Endothelial cell of umbilical vein (primary cell): ENCODE measurements around the gene RAB17. TPM values are rescaled to one million over a fixed set of nuclear protein-coding genes. Genes with fewer than 3 reads are reported as not detected.

Source experiments
- BruUV-seq: library from RNA; stranded (reverse); fragments of 400-500 nt; replicated peaks from 2 replicates; lab custom pipeline; 2021; lab: Mats Ljungman, UMichigan
- CTCF ChIA-PET: fragments of 300-600, 350-600 bp; sonication (Branson Sonifier 250); formaldehyde crosslinking; loops from one replicate; lab custom pipeline; 2021; ENCODE audit warnings: antibody characterized with exemption, inconsistent platforms; lab: Charles Lee
- POLR2A ChIA-PET: fragments of 300-600, 350-600 bp; sonication (Branson Sonifier 250); formaldehyde crosslinking; loops from one replicate; lab custom pipeline; 2021; ENCODE audit warnings: antibody characterized with exemption, inconsistent platforms; lab: Charles Lee
- DNase-seq: peaks from one replicate; pipeline ENCODE4 v3.0.0-alpha.2; 2011; ENCODE audit warnings: low read depth, low spot score
- FAIRE-seq: peaks from 2 replicates; lab custom pipeline; 2011; peaks lifted over from hg19 to GRCh38; lab: Jason Lieb, UNC
- H2AFZ ChIP-seq: 2 replicates; pipeline ENCODE4 v1.6.0; 2012; ENCODE audit warnings: low read depth, low read length, control low read depth, inconsistent platforms
- H3K27ac ChIP-seq: 2 replicates; pipeline ENCODE4 v1.5.1; 2011; ENCODE audit warnings: low read depth, mild to moderate bottlenecking, control low read depth, low read length, moderate library complexity; ENCODE audit not compliant: insufficient read depth
- H3K27me3 ChIP-seq, 2 experiments: 2 replicates each; pipeline versions ENCODE4 v1.6.0 to v1.6.1; 2011; ENCODE audit warnings: low read length in 2 of 2, mixed read lengths in 1 of 2; ENCODE audit not compliant: control insufficient read depth in 2 of 2, insufficient read depth in 2 of 2
- H3K36me3 ChIP-seq, 2 experiments: 2 replicates in 1 of 2; 3 replicates in 1 of 2; pipeline ENCODE4 v1.5.1; 2011; ENCODE audit warnings: low read length in 2 of 2, mild to moderate bottlenecking in 1 of 2, moderate library complexity in 1 of 2; ENCODE audit not compliant: control insufficient read depth in 2 of 2, insufficient read depth in 2 of 2; ENCODE audit errors: extremely low read depth in 1 of 2
- H3K4me1 ChIP-seq: 3 replicates; pipeline ENCODE4 v1.5.1; 2011; ENCODE audit warnings: mild to moderate bottlenecking, low read length; ENCODE audit not compliant: control insufficient read depth, insufficient read depth; ENCODE audit errors: extremely low read depth
- H3K4me2 ChIP-seq: 2 replicates; pipeline ENCODE4 v1.6.1; 2011; ENCODE audit warnings: low read length, control low read depth, mixed read lengths; ENCODE audit not compliant: insufficient read depth
- H3K4me3 ChIP-seq, 3 experiments: fragments of 200-600 bp in 1 of 3; sonication (generic), shearing (Covaris generic) in 1 of 3; replicated peaks in 1 of 3; 2 replicates each; pipeline ENCODE4 v1.5.1; 2011 to 2016; ENCODE audit warnings: control low read depth in 3 of 3, low read length in 3 of 3, mild to moderate bottlenecking in 2 of 3, inconsistent platforms in 1 of 3, low read depth in 1 of 3, moderate library complexity in 1 of 3; ENCODE audit not compliant: insufficient read depth in 1 of 3
- H3K79me2 ChIP-seq: 2 replicates; pipeline ENCODE4 v1.6.0; 2012; ENCODE audit warnings: low read length, inconsistent platforms; ENCODE audit not compliant: control insufficient read depth, insufficient read depth
- H3K9ac ChIP-seq: replicated peaks from 2 replicates; pipeline ENCODE3; 2011; ENCODE audit warnings: low read length, control low read depth; ENCODE audit not compliant: insufficient read depth; ENCODE audit errors: extremely low read depth
- H3K9me1 ChIP-seq: replicated peaks from 3 replicates; pipeline ENCODE4 v1.6.0; 2011; ENCODE audit warnings: mild to moderate bottlenecking, low read length; ENCODE audit not compliant: control insufficient read depth, insufficient read depth; ENCODE audit errors: extremely low read depth
- H3K9me3 ChIP-seq: replicated peaks from 2 replicates; pipeline ENCODE4 v1.5.1; 2012; ENCODE audit warnings: low read length, inconsistent platforms; ENCODE audit not compliant: control insufficient read depth, insufficient read depth
- H4K20me1 ChIP-seq: replicated peaks from 2 replicates; pipeline ENCODE3; 2011; ENCODE audit warnings: mild to moderate bottlenecking, low read length; ENCODE audit not compliant: control insufficient read depth, insufficient read depth; ENCODE audit errors: extremely low read depth
- CTCF ChIP-seq, 2 donors: IDR thresholded peaks; 1 replicate in 1 of 2; 2 replicates in 1 of 2; pipeline ENCODE4 v1.5.1; 2011; ENCODE audit warnings: low read length in 2 of 2, mild to moderate bottlenecking in 2 of 2, moderate library complexity in 2 of 2, control low read depth in 1 of 2, inconsistent platforms in 1 of 2, low read depth in 1 of 2; ENCODE audit not compliant: insufficient read depth in 1 of 2; ENCODE audit errors: extremely low read depth in 1 of 2
- EZH2 ChIP-seq: IDR thresholded peaks from 2 replicates; pipeline ENCODE4 v1.6.1; 2012; ENCODE audit warnings: borderline replicate concordance, low read depth, mild to moderate bottlenecking, moderate library complexity, low read length, inconsistent platforms; ENCODE audit not compliant: severe bottlenecking
- FOS ChIP-seq: IDR thresholded peaks from 2 replicates; pipeline ENCODE4 v1.6.1; 2011; ENCODE audit warnings: mild to moderate bottlenecking, low read length, moderate library complexity, borderline replicate concordance; ENCODE audit not compliant: insufficient read depth
- GATA2 ChIP-seq: IDR thresholded peaks from 2 replicates; pipeline ENCODE4 v1.7.0; 2011; ENCODE audit warnings: low read depth, mild to moderate bottlenecking, moderate library complexity, mixed read lengths, low read length; ENCODE audit not compliant: insufficient read length, insufficient read depth
- JUN ChIP-seq: IDR thresholded peaks from 2 replicates; pipeline ENCODE4 v1.6.1; 2011; ENCODE audit warnings: borderline replicate concordance, low read depth; ENCODE audit not compliant: insufficient read length, insufficient read depth
- MYC ChIP-seq: IDR thresholded peaks from one replicate; pipeline ENCODE4 v1.6.1; 2011; ENCODE audit warnings: mild to moderate bottlenecking, low read depth, low read length
- POLR2A ChIP-seq: IDR thresholded peaks from 2 replicates; pipeline ENCODE4 v1.6.1; 2012; ENCODE audit warnings: low read depth, mild to moderate bottlenecking, control low read depth, low read length
- POLR2AphosphoS5 ChIP-seq: IDR thresholded peaks from 2 replicates; pipeline ENCODE4 v1.6.1; 2012; ENCODE audit warnings: low read depth, mild to moderate bottlenecking, control low read depth, low read length, moderate library complexity; ENCODE audit not compliant: insufficient read depth
- dilution Hi-C: fragments of 300-500 bp; cut with MboI; formaldehyde crosslinking; loops from one replicate; pipeline ENCODE4 v1.15.0; 2019; ENCODE audit warnings: low sequenced_read_pairs; ENCODE audit not compliant: extremely low pct_ligation_motif_present
- intact Hi-C: fragments of 100-400 bp; cut with micrococcal nuclease; formaldehyde crosslinking; loops from one replicate; pipeline ENCODE4 v1.10.0; 2022
- polyA plus RNA-seq, 4 experiments: library from polyadenylated mRNA; depleted of rRNA in 3 of 4; stranded (reverse) in 3 of 4; unstranded in 1 of 4; fragments of >200 nt; gene quantifications; 2 replicates each; pipeline versions ENCODE4 v1.2.1 to v1.2.3, GENCODE V29; 2011 to 2012; ENCODE audit warnings: missing spikeins in 1 of 4
- total RNA-seq: library from RNA; stranded (reverse); gene quantifications from 2 replicates; pipeline ENCODE4 v1.2.3, GENCODE V29; 2021
- TF ChIP-seq, protein P1 (sequence below): IDR thresholded peaks from 2 replicates; pipeline ENCODE4 v1.6.1; 2011; ENCODE audit not compliant: insufficient read depth, insufficient read length

The RAB17 gene
- total and polyA plus RNA-seq, 2 donors (not counting 3 experiments of a cell fraction or from before 2014, with no cell fraction given): 0.41 to 0.77 TPM

DNA sequence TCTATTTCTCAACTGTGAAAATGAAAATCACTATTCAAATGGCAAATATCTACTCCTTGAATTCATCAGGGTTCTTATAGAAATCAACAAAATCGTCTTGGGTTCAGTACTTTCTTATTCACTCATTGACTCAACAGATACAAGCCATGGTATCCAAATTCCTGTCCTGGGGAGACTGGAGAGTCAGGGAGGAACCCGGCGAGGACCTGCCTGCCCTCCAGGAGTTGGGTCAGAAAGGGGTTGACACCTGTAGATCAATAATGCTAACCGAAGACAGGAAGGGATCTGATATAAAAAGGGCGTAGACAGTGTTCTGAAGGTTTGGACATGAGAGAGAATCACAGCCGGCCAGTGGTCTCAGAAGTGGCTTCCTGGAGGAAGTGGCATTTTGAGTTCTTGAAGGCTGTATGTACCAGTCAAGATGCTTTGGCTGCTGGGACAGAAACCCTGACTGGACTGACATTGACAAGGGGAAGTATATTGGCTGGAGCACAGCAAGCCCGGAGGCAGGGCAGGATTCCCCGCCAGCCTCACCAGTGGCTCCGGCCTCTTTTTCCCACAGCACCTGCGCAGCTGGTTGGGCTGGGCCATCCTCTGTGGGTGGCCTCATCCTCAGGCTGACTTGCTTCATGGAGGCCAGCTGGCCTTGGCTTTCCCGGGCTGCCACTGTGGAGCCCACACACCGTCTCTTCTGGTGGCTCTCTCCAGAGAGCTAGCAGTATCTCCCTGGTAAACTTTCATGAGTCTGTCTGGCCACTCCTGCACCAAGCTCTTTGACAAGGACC, 39.9 kb upstream of the RAB17 start:
- CTCF ChIA-PET: interaction anchor here (1.3 kb wide), 1 partner anchor 115 kb away, joined by 3 read pairs; no protein-coding TSS in a partner anchor
- FAIRE-seq: no peak

More for the DNA sequence above, 39.9 kb upstream of the RAB17 start:
- H3K4me1 ChIP-seq: peaks cover 13% of the 10 kb centered on the region
- no peak overlapping the region for H3K27ac ChIP-seq
- H3K4me3 ChIP-seq: no peak overlapping the region
- H4K20me1 ChIP-seq: no peaks in the 10 kb centered on the region
- no peak for DNase-seq
- no TSS peak for BruUV-seq
- H3K27me3 ChIP-seq: no peaks in the 10 kb centered on the region
- H3K9me3 ChIP-seq: no peaks in the 10 kb centered on the region
- dilution Hi-C loops (no loop called here), intact Hi-C loops (no loop called here)
- H3K9ac ChIP-seq: no peak overlapping the region
- POLR2A ChIA-PET: no interaction called here
- H3K36me3 ChIP-seq: peaks cover 0 to 9% of the 10 kb centered on the region in 2 experiments
- no peaks in the 10 kb centered on the region for H3K9me1 ChIP-seq
- no peak overlapping the region for H3K4me2 ChIP-seq
- H2AFZ ChIP-seq: no peak overlapping the region
- peaks cover 2% of the 10 kb centered on the region for H3K79me2 ChIP-seq
- TF ChIP-seq EZH2 (no peak), JUN (no peak), FOS (no peak), CTCF (IDR thresholded peaks at IDR 0.05; ENCODE audit: extremely low read depth in 1 of 2, insufficient read depth in 1 of 2, low read depth in 1 of 2, low read length in 2 of 2) (no peak), GATA2 (no peak), POLR2AphosphoS5 (no peak), MYC (no peak), POLR2A (no peak)
- TF ChIP-seq, protein P1, sequence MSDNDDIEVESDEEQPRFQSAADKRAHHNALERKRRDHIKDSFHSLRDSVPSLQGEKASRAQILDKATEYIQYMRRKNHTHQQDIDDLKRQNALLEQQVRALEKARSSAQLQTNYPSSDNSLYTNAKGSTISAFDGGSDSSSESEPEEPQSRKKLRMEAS: no peak
